HG03103 (cell line): ENCODE data around the gene HIP1R.
A peak's percentile ranks its signal among the peaks of the same experiment; 100 is the strongest.

Experiments
- ATAC-seq: cut with Tn5 transposase; IDR thresholded peaks from one replicate; pipeline ENCODE4 v1.9.1; 2021; ENCODE audit warnings: low read depth; ENCODE audit not compliant: unreplicated experiment

The HIP1R gene

DNA sequence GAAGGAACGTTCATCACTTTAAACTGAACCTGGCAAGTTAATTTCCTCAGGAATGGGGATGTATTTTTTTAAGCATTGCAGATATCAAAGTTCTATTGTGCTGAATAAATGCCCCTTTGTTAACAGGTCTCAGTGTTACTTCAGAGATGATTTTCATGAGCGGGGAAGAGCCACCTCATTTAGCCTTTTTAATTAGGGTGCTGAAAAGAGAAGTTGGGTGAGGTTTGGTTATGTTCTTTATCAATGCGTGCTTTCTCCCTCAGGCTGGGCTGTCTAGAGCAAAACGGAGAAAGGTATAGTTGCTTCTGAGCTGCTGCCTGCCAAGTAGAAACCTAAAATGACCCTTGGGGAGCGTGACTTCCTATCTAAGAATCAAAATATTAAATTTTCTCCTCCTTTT lies 8.0 kb upstream of the HIP1R start:
- no peak for ATAC-seq

GRCh38 chr12:122830517-122831214 lies 4.6 kb upstream of the HIP1R start:
- no peak for ATAC-seq

DNA sequence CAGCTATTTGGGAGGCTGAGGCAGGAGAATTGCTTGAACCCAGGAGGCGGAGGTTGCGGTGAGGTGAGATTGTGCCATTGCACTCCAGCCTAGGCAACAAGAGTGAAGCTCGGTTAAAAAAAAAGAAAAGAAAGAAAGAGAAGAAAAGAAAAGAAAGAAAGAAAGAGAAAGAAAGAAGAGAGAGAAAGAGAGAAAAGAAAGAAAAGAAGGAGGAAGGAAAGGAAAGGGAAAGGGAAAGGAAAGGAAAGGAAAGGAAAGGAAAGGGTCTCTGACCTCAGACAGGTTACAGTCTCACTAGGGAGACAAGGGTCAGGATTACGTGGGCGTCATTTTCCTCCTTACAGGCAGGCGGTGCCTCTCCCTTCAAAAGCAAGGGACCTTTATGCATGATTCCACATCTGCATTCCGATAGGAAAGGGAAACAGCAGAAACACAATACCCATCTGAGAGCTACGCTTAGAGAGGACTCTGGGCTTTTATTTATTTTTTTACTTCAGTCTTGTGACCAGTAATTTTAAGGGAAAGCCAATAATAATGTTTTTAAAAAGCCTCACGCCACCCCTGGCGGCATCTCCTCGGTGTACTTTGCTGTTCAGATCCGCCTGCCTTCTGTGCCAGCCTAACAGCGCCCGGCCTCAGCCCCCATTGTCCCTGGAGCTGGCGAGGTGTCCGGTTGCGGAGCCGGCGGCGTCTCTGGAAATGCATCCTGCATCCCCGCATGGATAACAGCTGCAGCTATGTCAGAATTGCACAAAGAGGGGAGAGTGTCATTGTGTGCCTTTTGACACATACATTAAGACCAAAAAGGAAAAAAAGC lies 945 bp upstream of the HIP1R start:
- no peak for ATAC-seq

DNA sequence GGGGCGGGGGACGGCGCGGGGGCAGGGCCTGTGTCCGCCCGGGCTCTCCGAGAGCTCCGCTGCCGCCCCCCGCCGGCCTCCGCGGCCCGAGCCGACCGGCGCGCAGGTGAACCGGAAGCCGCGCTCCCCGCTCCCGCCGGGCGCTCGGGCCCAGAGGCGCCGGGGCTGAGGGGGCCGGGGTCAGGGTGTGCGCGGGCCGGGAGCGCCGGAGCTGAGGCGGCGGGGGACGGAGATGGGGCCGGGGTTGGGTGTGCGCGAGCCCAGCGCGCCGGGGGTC lies 431 bp downstream of the HIP1R start:
- no peak for ATAC-seq

- peak; percentile 52 for ATAC-seq
Measured at GRCh38 chr12:122836027-122836921, 1.0 kb downstream of the HIP1R start.

GRCh38 chr12:122837306-122838265 lies 2.3 kb downstream of the HIP1R start:
- no peak for ATAC-seq

- no peak for ATAC-seq
Measured at GRCh38 chr12:122838841-122839240, 3.6 kb downstream of the HIP1R start.

- ATAC-seq, result no peak
Measured at GRCh38 chr12:122839907-122840554, 4.8 kb downstream of the HIP1R start.

DNA sequence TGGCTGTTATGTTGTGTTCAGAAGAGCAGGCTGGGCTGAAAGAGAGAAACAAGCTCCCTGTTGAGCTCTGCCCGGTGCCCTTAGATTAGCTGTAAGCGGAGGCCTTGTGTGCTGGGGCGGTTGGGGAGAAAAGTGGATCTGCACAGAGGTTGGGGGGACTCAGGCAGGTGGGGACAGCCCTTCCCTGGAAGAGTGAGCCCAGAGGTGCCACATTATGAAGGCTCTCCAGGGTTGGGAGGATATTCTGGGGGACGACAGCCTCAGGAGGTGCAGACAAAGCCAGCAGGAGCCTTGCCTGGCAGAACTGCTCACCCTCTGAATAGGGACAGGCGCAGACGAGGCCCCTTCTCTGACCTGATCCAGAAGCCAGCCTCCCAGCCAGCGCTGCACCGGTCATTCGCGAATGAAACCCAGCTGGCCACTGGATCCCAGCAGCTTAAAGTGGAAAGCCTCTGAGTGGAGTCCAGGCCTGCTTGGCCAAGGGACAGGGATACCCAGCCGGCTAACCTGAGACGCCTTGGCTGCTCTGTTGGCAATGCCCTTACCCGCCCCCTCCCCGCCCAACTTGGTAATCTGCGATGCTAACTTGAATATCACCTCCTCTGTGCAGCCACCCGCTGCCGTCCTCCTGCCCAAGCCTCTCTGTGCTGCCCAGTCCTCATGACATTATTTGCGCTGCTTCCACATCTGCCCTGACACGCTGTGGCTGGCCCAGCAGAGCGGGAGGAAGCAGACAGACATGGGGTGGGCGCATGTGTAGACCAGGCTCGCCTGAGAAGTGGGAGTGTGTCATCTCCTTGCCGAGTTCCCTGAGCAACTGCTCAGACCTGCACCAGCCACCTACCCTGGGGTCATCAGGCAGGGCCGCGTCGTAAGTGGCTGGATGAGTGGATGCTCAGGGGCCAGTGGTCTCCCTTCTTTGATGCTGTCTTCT lies 5.6 kb downstream of the HIP1R start:
- no peak for ATAC-seq

- no peak for ATAC-seq
Measured at GRCh38 chr12:122841544-122842321, 6.5 kb downstream of the HIP1R start.

DNA sequence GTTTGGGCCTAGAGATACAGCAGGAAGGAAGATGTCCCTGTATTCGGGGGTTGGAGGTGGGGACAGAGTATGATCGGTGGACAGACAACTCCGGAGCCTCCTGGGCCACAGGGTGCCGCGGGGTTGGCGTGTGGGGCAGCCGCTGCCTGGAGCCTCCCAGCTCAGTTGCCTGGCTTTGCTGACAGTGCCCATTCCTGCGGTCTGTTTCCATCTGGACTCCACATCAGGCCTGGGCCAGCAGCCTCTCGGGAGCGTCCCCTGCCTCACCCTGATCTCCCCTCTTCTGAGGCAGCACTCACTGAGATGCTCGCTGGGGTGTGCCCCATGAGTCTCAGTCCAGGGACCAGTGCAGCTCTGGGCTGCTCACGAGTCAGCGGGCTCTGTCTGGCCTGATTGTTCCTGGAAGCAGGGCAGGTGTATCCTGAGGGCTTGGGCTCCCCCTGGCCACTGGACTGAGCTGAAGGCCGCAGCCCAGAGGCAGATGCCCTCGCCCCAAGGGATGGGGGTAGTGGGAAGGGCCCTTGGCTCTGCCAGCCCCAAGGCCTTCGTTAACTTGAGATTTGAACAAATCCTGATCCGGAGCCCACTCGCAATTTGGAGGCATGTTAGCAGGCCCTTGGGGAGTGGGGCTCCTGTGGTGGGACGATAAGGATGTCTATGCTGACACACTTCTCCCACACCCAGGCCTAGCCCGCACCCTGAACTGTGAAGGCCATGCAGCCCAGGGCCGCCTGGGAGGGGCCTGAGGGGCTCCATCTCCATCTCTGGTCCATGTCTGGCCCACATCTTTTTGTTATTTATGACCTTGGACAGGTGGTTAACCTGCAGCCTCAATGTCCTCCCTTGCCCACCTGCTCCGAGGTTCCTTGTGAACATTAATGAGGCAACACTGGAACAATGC lies 7.5 kb downstream of the HIP1R start:
- no peak for ATAC-seq

GRCh38 chr12:122843455-122843854 lies 8.2 kb downstream of the HIP1R start:
- ATAC-seq, result no peak

- ATAC-seq, result no peak
Measured at GRCh38 chr12:122844366-122844971, 9.2 kb downstream of the HIP1R start.

DNA sequence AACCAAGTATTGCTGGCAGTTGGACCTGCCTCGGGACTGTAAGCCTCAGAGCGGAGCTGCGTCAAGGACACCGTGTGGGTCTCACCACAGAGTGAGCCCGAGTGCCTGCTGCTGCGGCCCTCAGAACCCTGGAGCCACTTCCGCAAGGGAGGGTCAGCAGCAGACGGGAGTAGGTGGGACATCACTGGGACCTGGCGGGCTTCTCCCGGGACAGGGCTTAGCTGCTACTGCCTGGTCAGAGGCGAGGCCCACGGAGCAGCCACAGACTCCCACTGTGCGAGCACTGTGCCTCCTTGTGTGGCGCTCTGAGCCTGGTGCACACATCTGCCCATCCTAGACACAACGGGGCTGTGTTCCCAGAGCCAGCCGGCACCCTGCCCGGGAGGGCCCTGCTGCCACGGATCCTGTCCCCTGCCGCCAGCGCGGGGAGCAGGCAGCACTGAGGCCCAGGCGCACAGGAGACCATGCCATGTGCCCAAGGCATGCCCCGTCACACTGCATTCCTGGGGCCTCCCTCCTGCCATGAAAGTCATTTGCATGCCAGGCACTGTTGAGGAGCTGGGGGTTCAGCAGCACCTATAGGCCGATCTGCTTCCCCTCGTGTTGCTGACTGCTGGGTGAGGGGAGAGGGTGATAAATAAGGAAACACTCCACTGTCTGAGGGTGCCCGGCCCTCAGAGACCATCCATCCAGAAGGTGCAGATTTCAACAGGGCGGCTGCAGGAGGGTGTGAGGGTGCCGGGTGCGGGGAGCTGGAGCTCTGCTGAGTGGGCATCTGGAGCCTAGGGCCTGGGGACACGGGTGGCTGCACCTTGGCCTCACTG lies 10.0 kb downstream of the HIP1R start:
- ATAC-seq, result no peak

DNA sequence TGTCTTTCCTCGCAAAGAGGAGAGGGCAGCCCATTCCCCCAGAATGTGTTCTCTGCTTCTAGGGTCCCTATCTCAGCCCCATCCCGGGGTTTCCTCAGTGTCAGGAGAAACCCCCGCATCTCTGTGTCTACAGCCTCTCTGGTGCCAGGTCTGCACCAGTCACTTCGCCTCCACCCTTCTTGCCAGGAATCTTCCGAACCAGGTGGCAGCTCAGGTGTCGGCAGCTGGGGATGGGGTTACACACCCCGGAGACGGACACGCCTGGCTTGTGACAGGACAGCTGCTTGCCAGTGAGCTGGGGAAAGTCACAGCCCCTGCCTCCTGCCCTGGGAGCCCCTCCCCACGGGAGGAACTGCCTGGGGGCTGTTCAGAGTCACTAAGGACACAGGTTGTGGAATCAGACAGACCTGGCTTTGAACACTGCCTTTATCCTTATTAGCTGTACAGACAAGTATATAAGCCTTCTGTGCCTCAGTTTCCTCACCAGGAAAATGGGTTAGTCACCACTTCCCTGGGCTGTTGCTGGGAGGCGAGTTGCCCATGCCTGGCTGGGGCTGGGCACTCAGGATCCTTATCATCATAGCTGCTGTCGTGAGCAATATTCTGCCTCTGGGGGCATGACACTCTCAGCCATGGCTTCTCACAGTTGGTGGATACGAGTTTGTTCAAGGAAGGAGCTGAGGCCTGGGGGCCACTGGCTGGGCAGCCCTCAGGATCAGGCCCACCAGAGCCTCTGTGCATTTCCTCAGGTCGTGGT lies 10.8 kb downstream of the HIP1R start:
- no peak for ATAC-seq
